HG03159 (cell line): Measurements from ENCODE around the gene PRR30.
"Not testable (repeated sequence)": the region's sequence is repeated elsewhere in the genome, so short reads cannot be mapped to it uniquely, and the experiment has no call there.

Experiments
- ATAC-seq: cut with Tn5 transposase; IDR thresholded peaks from one replicate; pipeline ENCODE4 v1.9.1; 2021; ENCODE audit warnings: mild to moderate bottlenecking, moderate library complexity; ENCODE audit not compliant: unreplicated experiment

The PRR30 gene

DNA sequence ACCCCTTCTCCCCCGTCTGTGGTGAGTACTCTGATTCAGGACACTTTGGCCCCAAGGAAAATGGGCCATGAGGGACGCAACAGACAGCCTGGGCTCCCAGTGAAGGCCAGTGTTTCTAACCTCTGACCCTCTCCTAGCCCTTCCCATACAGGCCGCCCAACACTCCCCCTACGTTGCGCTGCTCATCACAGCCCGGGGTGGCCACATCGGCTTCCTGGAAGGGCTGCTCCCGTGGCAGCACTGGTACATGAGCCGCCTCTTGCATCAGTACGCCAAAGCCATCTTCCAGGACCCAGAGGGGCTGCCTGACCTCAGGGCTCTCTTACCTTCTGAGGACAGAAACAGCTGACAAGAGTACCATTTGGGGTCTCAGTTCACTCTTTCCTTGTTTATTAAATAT lies 8.8 kb downstream of the PRR30 start:
- no peak for ATAC-seq

DNA sequence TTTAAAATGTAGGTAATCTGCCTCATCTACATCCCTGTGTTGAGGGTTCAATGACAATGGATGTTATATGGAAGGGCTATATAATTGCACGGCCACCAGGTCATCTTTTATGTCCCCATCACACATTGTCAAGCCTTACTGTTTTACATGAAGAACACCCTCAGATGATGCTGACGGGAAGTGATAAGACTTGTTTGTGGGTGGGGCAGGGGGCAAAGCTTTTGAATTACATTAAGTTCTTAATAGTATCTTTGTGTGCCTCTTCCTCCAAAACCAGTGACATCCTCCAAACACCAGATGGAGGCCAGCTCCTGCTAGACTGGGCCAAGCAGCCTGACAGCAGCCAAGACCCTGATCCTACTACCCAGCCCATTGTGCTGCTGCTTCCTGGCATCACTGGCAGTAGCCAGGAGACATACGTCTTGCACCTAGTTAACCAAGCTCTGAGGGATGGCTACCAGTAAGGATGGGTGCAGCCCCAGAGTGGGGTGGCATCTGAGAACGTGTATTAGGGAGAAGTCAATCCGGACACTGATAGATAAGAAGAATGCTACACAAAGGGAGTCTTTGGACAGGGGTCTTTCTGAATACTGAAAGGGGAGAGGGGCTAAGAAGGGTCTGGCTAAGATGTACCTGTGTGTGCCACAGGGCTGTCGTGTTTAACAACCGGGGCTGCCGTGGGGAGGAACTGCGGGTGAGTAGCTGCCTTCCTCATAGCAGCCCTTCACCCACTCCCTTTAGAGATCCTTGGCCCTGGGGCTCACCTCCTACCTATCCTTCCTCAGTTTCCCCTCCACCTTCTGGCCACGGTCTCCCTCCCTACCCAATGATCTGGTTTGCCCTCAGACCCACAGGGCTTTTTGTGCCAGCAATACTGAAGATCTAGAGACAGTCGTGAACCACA lies 10.3 kb downstream of the PRR30 start:
- ATAC-seq = no peak

DNA sequence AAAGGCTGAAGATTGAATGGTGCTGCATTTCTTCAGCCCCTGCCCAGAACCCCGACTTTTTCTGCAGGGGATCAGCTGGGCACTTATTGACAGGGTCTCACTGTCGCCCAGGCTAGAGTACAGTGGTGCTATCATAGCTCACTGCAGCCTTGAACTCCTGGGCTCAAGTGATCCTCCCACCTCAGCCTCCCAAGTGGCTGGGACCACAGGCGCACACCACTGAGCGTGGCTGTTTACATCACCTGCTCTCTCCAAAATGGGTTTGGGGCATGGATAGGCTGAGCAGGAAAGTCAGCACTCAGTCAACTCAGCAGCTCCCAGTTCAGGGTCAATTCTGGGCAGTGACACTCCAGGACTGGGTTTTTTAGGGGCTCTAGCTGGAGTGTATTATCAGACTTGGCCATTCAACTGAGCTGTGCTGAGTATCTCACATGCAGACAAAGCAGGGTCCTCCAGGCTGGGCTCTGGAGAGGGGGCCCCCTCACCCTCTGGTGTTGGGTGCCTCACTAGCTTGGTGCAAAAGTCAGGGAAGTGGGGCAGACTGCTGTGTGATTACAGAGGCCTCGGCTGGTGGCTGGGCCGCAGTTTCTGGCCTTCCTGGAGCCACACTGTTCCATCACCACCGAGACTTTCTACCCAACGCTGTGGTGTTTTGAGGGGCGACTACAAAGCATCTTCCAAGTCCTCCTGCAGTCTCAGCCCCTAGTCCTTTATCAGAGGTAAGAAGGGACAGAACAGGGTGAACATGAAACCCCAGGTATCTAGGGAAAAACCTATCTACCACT lies 11.1 kb downstream of the PRR30 start:
- ATAC-seq = no peak

DNA sequence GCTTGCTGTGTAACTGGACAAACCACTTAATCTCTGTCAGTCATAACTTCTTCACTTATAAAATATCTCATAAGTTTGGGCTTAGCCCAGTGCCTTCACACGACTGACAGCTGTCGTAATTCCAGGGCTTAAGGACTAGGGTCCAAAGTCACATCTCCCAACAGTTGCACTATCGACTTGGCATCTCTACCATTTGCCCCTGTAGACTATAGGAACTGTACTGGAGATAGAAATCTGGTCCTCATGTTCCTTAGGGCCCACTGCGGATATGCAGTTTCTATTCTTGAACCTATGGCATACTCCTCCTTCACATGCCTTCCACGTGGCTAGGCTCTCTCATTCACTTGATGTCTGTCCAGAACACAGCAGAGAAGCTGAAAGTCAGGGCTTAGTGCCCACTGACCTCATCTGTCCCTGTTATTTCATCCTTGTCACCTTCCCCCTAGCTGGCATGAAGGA lies 12.9 kb downstream of the PRR30 start:
- no peak for ATAC-seq

DNA sequence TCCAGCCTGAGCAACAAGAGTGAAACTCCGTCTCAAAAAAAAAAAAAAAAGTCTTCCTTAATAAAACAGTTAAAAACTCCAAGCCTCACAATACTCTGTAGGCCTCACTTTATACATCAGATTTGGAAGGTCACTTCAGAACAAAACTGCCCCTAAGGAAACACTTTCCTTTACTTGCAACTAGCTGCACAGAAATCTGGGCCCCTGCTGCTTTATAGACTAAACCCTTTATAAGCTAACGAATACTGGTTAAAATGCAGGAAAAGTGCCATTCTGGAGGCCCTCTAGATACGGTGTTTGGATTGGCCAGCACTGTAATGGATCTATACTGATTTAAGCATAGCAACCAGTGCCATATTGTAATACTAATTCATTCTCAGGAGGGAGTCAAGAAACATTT lies 14.1 kb downstream of the PRR30 start:
- no peak for ATAC-seq

DNA sequence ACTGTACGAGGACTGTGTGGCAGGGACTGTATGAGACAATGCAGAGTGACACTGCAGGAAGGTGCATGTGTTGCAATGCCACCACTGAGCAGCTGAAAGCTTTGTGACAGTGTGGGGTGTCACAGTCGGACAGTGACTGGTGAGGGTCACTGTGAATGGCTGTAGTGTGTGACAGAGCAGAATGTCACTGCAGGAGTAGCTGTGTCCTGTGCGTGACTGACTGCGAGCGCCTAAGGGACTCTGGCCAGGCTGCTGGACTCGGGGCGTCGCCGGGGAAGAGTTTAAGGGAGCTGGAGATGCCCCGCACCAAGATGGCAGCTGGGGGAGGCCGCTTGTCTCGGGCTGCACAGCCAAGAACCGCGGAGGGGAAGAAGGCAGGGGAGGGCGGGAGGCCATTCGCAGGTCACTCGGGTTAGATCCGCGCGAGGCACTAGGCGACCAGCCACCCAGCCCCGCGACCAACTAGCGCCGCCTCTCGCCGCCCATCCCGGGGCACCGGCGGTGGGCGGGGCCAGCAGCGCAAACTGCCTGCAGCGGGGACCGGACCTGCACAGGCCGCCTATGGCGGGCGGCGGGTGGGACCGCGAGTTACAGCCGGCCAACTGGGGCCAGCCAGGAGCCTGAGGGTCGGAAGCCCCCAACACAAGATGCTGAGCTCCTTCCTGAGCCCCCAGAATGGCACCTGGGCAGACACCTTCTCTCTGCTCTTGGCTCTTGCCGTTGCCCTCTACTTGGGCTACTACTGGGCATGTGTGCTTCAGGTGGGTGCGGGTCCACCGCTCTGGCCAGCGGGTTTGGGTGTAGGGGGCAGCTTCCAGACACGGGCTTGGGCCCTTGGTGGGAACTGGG lies 15.7 kb downstream of the PRR30 start, which contains the start of gene ABHD1:
Gene ABHD1 (plus strand): TSS at position 514 of the 849 bp plus-strand sequence. CDS start 134 bp downstream, at position 648.
- no peak for ATAC-seq

DNA sequence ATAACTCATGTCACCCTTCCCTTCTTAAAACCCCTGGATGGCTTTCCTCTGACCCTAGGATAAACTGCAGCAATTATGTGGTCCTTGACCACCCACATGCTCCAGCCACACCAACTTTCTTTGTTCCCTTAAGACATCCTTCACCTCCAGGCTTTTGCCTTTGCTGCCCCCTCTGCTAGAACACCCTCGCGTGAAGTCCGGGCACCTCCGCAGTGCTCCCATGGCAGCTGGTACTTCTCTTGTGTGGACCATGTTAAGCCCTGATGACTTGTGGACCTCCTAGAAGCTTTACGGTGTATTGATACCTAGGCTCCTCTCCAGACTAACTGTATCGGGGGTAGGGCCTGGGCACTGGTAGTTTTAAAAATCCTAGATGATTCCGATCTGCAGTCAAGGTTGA lies 16.4 kb downstream of the PRR30 start:
- ATAC-seq = no peak

DNA sequence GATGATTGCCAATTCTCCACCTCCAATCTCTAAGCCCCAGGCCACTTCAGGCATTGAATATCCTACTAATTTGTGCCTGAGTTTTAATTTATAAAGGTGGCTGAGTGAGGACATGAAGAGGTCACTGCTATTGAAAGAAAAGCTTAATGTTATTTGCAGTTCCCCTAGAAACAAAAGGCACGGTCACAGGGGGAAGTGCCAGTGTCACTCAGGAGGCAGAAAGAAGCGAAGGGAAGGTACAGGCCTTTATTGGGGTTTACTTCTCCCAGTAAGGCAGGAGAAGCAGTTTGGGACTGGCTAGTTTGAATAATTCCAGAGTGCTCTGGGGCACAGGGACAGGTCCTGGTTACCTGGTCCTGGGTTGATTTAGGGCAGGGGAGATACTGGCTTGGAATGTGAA lies 17.3 kb downstream of the PRR30 start:
- ATAC-seq = no peak

DNA sequence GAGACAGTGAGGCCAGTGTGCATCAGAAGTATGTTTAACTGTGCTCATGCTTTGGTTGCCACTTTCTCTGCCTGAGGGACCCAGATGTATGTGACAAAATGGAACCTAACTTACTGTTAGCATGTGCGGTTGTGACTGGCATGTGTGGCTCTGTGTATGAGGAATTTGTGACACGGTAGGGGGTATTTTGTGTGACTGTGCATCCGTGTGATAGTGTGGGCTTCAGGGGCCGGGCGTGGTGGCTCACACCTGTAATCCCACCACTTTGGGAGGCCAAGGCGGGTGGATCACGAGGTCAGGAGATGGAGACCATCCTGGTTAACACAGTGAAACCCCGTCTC lies 19.9 kb downstream of the PRR30 start:
- ATAC-seq = not testable (repeated sequence)

DNA sequence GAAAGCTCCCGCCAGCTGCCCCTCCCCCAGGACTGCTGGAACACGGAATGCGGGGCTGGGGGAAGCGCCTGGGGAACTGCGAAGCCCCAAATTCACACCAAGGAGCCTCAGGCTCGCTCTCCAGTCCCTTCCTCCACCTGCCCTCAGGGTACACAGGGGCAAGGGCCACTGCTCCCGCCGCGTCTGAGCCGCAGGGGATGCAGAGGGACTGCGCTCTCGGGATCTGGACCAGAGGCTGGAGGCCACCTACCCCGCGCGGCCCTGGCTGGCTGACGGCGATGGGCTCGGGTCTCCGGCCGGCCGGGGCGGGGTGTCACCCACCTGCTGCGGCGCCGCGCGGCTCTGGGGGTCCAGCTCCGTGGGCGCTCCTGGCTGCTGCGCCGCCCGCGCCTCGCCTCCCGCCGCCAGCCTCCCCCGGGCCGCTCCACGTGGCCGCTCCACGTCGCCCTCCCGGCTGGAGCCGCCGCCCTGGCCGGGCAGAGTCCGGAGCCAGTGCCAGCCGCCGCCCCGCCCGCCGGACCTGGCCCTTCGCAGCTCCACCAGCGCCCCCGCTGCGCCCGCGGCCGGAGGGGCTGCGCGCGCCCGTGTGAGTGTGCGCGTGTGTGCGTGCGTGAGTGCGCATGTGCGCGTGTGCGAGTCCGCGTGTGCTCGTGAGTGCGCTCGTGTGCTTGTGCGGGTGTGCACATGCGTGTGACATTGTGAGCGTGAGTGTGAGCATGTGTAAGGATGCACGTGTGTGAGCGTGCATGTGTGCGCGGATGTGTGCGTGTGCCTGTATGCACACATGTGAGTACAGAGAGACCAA lies 20.5 kb downstream of the PRR30 start, which contains the start of gene CGREF1:
Gene CGREF1 (minus strand): TSS at position 604 of the 805 bp plus-strand sequence. CDS start 14,762 bp downstream, outside the sequence.
- no peak for ATAC-seq

DNA sequence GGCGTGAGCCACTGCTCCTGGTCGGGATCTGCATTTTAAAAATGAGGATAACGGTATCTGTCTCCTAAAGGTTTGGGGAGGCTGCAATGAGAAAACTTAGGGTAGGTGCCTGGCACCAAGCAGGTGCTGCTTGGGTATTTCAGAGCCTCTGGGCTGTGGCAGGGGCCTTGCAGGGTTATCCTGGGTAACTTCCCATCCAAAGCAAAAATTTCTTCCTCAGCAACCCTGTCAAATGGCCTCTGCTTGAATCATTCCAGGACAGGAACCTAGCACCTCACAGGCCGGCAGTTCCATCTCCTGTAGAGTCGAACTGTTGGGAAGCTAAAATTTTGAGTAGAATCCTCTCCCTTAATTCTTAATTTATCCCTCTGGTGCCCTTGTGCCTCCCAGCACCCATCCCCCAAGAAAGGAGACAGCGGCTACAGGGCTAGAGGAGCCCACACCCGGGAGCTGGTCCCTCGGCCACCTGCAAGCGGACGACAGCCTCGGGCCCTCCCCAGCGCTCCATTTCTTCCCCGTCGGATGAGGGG lies 21.1 kb downstream of the PRR30 start:
- no peak for ATAC-seq

DNA sequence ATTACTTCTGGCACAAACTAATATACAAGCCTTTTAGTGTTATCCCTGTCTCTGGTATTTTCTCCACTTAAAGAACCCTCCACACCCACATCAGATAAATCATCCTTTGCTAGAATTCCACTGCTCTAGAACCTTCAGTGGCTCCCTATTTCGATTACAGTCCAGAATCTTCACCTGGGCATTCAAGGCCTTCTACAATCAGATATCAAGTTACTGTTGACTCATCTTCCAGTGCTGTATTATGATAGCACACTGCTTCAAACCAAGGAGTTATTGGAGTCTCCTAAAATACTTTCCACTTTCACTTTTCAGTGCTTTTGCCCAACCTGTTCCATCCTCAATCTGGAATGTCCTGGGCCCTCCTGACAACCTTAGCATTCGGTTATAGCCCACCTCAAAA lies 23.7 kb downstream of the PRR30 start:
- no peak for ATAC-seq

DNA sequence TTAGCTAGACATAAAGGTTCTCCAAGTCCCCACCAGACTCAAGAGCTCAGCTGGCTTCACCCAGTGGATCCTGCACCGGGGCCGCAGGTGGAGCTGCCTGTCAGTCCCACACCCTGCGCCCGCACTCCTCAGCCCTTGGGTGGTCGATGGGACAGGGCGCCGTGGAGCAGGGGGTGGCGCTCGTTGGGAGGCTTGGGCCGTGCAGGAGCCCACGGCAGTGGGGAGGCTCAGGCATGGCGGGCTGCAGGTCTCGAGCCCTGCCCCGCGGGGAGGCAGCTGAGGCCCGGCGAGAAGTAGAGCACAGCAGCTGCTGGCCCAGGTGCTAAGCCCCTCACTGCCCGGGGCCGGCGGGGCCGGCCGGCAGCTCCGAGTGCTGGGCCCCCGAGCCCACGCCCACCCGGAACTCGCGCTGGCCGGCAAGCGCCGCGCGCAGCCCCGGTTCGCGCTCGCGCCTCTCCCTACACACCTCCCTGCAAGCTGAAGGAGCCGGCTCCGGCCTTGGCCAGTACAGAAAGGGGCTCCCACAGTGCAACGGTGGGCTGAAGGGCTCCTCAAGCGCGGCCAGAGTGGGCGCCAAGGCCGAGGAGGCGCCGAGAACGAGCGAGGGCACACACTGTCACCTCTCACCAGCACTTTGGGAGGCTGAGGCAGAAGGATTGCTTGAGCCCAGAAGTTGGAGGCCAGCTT lies 27.7 kb downstream of the PRR30 start:
- not testable (repeated sequence) for ATAC-seq

DNA sequence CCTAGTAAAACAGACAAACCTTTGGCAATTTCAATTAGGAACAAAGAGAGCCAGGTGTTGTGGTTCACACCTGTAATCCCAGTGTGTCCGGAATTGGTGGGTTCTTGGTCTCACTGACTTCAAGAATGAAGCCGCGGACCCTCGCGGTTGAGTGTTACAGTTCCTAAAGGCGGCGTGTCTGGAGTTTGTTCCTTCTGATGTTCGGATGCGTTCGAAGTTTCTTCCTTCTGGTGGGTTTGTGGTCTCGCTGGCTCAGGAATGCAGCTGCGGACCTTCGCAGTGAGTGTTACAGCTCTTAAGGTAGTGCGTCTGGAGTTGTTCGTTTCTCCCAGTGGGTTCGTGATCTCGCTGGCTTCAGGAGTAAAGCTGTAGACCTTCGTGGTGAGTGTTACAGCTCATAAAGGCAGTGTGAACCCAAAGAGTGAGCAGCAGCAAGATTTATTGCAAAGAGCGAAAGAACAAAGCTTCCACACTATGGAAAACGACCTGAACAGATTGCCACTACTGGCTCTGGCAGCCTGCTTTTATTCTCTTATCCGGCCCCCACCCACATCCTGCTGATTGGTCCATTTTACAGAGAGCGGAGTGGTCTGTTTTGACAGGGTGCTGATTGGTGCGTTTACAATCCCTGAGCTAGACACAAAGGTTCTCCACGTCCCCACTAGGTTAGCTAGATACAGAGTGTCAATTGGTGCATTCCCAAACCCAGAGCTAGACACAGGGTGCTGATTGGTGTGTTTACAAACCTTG lies 28.4 kb downstream of the PRR30 start:
- ATAC-seq = not testable (repeated sequence)

DNA sequence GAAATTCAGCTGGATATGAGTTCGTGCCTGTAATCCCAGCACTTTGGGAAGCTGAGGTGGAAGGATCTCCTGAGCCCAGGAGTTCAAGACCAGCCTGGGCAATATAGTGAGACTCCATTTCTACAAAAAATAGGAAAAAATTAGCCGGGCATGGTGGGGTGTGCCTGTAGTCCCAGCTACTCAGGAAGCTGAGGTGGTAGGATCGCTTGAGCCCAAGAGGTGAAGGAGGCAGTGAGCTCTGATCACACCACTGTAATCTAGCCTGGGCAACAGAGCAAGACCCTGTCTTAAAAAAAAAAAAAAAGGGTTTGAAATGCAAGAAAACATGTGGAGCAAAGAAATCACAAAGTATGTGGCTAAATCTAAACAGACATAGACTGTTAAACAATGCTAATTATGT lies 30.1 kb downstream of the PRR30 start:
- ATAC-seq = no peak

DNA sequence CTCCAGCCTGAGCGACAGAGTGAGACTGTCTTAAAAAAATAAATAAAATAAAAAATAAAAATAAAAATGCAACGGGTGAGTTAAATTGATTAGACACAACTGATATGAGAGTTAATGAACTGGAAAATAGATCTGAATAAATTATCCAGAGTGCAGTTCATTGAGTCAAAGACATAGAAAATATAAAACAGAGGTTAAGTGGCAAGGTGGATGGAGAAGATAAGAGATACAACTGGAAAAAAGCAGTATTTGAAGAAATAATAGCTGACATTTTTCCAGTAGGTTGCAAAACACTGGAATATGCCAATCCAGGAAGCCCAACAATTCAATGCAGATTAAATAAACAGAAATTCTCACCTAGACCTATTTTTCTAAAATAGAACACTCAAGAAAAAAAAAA lies 31.0 kb downstream of the PRR30 start:
- ATAC-seq = no peak

DNA sequence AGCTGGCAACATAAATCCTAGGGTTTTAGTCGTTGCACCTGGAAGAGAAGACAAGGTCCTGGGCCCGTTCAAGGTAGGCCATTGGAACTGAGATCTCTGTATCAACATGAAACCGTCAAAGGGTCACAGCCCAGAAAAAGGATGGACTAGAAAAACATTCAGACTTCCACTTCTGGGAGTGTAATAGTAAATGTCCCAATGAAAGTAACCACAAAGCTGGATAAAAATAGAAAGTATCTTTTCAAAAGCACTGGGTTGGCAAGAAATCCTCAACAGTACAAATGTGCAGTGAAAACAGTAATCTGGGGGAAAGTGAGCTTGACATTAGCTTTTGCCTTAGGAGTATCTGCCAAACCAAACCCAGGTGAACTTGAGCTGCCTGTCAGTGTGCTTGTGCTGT lies 33.2 kb downstream of the PRR30 start:
- no peak for ATAC-seq

DNA sequence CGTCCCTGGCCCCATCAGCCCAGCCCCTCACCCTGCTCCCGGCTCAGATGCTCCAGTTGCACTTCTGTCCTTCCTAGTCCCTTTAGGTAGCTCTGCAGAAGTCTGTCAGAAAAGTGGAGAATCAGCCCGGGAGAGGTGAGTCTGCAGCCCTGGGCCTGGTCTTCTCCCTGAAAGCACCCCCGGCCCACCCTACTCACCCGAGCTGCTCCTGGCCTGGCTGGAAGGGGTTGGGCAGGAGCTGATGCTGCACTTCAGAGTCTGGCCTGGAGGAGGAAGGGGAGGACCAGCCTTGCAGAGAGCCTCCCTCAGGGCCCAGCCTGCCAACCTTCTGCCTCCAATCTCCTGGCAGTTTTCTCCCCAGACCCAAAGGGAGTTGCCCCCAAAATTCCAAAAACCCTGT lies 36.9 kb downstream of the PRR30 start:
- no peak for ATAC-seq

DNA sequence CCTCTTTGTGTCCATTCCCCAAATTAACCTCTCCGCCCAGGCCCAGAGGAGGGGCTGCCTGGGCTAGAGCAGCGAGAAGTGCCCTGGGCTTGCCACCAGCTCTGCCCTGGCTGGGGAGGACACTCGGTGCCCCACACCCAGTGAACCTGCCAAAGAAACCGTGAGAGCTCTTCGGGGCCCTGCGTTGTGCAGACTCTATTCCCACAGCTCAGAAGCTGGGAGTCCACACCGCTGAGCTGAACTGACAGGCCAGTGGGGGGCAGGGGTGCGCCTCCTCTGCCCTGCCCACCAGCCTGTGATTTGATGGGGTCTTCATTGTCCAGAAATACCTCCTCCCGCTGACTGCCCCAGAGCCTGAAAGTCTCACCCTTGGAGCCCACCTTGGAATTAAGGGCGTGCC lies 39.2 kb downstream of the PRR30 start:
- no peak for ATAC-seq
